Large intestine (tissue), 3 donors: ENCODE results near the gene UTS2B. TPM values are rescaled to one million over a fixed set of nuclear protein-coding genes. Genes with fewer than 3 reads are reported as not detected.

Experiments used
- DNase-seq, 2 donors: peaks; one replicate each; pipeline versions ENCODE4 v3.0.0 to v3.0.0-alpha.2; 2013
- H3K27ac ChIP-seq: one replicate; pipeline ENCODE4 v1.5.1; 2013; ENCODE audit warnings: low read length
- H3K27me3 ChIP-seq: 2 replicates; pipeline ENCODE4 v1.6.1; 2013; ENCODE audit warnings: low read length; ENCODE audit not compliant: control insufficient read depth, insufficient read depth
- H3K36me3 ChIP-seq: 2 replicates; pipeline ENCODE4 v1.6.1; 2013; ENCODE audit warnings: low read length; ENCODE audit not compliant: control insufficient read depth, insufficient read depth
- H3K4me1 ChIP-seq: one replicate; pipeline ENCODE4 v1.6.1; 2013; ENCODE audit warnings: low read length; ENCODE audit not compliant: control insufficient read depth, insufficient read depth
- H3K4me3 ChIP-seq: one replicate; pipeline ENCODE4 v1.5.1; 2013; ENCODE audit warnings: low read length
- H3K9me3 ChIP-seq: one replicate; pipeline ENCODE4 v1.6.1; 2013; ENCODE audit warnings: mild to moderate bottlenecking, low read depth, low read length, moderate library complexity; ENCODE audit not compliant: control insufficient read depth
- WGBS: methylation state at CpG from one replicate; pipeline ENCODE4 v1.1.5; 2013; ENCODE audit warnings: low lambda C conversion rate; ENCODE audit not compliant: insufficient coverage; 5-methylcytosine and 5-hydroxymethylcytosine counted together
- polyA plus RNA-seq: library from polyadenylated mRNA; unstranded; fragments of 120-200 nt; gene quantifications from one replicate; pipeline ENCODE4 v1.2.1, GENCODE V29; 2013

Gene UTS2B
- polyA plus RNA-seq, 1 donor = 0.24 TPM

DNA sequence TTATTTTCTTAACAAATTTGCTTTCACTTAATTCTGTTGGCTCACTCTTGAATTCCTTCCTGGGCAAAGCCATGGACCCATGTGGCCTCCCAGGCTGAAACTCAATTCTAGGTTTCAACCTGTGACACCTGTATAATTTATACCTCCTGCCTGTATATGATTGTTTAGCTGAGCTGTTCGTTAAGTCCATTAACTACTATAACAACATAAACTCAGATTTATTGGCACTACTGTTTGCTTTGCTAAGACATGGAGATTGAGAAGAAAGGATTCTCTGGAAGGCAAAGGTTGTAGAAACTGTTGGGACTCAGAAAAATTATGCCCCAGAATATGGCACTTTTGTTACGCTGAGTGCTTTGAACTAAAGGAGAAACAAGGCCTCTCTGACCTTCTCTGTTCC, 27.9 kb downstream of the UTS2B start:
- WGBS = no CpG with 5 or more reads among the region's 2 CpGs
- Histone ChIP-seq H3K36me3 (no peaks in the 10 kb centered on the region), H3K27ac (no peak overlapping the region), H3K27me3 (no peaks in the 10 kb centered on the region), H3K9me3 (no peaks in the 10 kb centered on the region), H3K4me1 (peaks cover 5% of the 10 kb centered on the region), H3K4me3 (no peak overlapping the region)
- peak in 1 of 2 donors; percentile 41 for DNase-seq

DNA sequence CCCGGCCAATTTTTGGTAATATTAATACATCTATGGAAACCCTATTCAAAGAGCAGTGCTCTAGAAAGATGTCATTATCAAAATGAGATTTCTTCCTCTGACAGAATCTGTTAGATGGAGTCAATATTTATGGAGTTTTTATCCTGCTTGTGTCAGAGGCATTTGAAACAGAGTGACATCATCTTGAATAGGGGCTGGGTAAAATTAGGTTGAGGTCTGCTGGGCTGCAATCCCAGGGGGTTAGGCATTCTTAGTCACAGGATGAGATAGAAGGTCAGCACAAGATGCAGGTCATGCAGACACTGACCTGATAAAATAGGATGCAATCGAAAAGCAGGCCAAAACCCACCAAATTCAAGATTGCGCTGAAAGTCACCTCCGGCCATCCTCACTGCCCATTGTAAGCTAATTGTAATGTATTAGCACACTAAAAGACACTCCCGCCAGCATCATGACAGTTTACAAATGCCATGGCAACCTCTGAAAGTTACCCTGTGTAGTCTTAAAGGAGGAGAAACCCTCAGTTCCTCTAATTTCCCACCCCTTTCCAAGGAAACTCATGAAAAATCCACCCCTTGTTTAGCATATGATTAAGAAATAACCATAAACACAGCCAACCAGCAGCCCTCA, 28.4 kb downstream of the UTS2B start:
- H3K9me3 ChIP-seq = no peaks in the 10 kb centered on the region
- H3K27ac ChIP-seq = no peak overlapping the region
- H3K4me3 ChIP-seq = no peak overlapping the region
- 100% methylated on average over 1 of the region's 5 CpGs for WGBS
- DNase-seq = no peak
- peaks cover 5% of the 10 kb centered on the region for H3K4me1 ChIP-seq
- H3K36me3 ChIP-seq = no peaks in the 10 kb centered on the region
- H3K27me3 ChIP-seq = no peaks in the 10 kb centered on the region

DNA sequence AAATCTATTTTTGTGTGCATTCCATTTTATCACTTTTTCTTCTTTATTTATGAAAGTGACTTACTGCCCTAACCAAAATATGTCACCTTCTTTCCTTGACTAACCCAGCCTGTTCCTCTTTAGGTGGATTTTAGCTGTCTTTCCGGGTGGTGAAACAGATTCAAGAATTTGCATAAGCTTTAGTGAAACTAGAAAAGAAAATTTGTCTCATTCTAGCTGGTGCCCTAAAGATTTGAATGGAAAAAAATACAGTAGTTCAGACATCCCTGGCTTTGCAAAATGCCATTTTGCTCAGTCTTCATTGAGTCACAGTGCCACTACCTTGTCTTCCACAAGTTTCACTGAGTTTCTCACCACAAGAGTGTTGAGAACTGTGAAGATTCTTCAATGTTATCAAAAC, 29.3 kb downstream of the UTS2B start:
- H3K27ac ChIP-seq = no peak overlapping the region
- peaks cover 5% of the 10 kb centered on the region for H3K4me1 ChIP-seq
- no peaks in the 10 kb centered on the region for H3K9me3 ChIP-seq
- no peak overlapping the region for H3K4me3 ChIP-seq
- no peaks in the 10 kb centered on the region for H3K36me3 ChIP-seq
- DNase-seq = no peak
- no peaks in the 10 kb centered on the region for H3K27me3 ChIP-seq
- WGBS = no CpG with 5 or more reads among the region's 1 CpG

DNA sequence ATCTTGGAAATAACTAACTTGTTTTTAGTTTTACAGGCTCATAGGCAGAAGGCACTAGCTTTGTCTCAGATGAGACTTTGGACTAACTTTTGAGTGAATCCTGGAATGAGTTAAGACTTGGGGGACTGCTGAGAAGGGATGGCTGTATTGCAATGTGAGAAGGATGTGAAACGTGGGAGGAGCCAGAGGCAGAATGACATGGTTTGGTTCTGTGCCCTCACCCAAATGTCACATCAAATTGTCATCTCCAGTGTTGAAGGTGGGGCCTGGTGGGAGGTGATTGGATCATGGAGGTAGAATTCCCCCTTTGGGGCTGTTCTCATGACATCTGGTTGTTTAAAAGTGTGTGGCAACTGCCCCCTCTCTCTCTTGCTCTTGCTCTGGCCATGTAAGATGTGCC, 29.9 kb downstream of the UTS2B start:
- WGBS = no CpG with 5 or more reads among the region's 1 CpG
- no peaks in the 10 kb centered on the region for H3K9me3 ChIP-seq

DNA sequence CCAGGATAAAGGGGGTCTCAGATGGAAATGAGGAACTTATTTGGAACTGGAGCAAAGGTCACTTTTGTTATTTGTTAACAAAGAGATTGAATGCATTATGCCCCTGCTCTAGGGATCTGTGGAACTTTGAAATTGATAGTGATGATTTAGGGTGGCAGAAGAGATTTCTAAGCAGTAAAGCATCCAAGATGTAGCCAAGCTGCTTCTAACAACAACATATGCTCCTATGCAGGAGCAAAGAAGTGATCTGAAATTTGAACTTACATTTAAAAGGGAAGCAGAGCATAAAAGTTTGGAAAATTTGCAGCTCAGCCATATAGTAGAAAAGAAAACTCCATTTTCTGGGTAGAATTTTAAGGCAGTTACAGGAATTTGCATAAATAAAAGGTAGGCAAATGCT, 31.5 kb downstream of the UTS2B start:
- no peak overlapping the region for H3K27ac ChIP-seq

More for the DNA sequence above, 29.9 kb downstream of the UTS2B start:
- H3K27me3 ChIP-seq = no peaks in the 10 kb centered on the region
- H3K36me3 ChIP-seq = no peaks in the 10 kb centered on the region
- H3K27ac ChIP-seq = no peak overlapping the region
- no peak overlapping the region for H3K4me3 ChIP-seq
- peaks cover 5% of the 10 kb centered on the region for H3K4me1 ChIP-seq
- DNase-seq = no peak

DNA sequence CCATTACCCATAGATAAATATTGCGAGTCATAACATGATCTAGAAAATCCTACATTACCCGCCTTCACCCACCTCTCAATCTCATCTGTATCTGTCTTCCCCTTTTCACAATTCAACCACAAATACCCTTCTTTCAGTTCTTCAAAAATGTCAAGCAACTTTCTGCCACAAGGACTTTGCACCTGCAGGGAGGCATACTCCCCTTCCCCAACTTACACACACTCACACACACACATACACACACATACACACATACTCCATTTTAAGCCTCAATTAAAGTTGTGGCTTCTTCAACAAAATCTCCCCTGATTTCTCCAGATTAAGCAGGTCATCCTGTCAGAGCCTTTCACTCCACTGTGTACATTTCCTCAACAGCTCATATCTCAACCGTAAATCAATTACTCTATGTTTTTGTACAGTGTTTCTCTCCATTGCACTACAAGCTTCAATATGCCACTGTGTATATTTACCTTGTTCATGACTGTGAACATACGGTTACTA, 34.2 kb downstream of the UTS2B start:
- peak in 1 of 2 donors; percentile 12 for DNase-seq
- no peak overlapping the region for H3K4me3 ChIP-seq
- H3K27ac ChIP-seq = no peak overlapping the region
- H3K9me3 ChIP-seq = no peaks in the 10 kb centered on the region
- whole genome bisulfite sequencing = 94% methylated on average over 2 of the region's 4 CpGs
- H3K27me3 ChIP-seq = no peaks in the 10 kb centered on the region
- H3K4me1 ChIP-seq = no peaks in the 10 kb centered on the region
- H3K36me3 ChIP-seq = no peaks in the 10 kb centered on the region

More for the DNA sequence above, 31.5 kb downstream of the UTS2B start:
- no peaks in the 10 kb centered on the region for H3K36me3 ChIP-seq
- H3K27me3 ChIP-seq = no peaks in the 10 kb centered on the region
- H3K9me3 ChIP-seq = no peaks in the 10 kb centered on the region
- DNase-seq = no peak
- no peak overlapping the region for H3K4me3 ChIP-seq
- peaks cover 5% of the 10 kb centered on the region for H3K4me1 ChIP-seq

DNA sequence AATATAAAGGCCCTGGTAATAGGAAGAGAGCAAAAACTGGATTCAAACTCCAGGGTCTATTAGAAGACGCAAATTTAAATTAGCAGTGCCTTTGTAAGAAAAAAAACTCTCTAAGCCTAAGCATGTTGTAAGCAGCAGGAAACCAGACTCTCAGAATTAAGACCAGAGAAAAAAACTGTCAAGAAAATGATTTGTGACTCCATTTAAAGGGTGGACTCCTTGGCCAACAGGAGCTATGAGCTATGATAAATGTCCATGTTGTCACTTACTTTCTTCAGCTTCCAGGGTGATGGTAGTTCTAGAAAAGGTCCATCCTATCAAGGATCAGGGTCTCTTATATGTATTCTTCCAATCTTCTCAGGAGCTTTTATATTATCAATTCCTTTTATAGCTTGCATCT, 36.0 kb downstream of the UTS2B start:
- Histone ChIP-seq H3K27ac (no peak overlapping the region), H3K27me3 (no peaks in the 10 kb centered on the region), H3K9me3 (no peaks in the 10 kb centered on the region), H3K4me3 (no peak overlapping the region), H3K36me3 (no peaks in the 10 kb centered on the region), H3K4me1 (no peaks in the 10 kb centered on the region)
- DNase-seq = no peak
- no CpG with 5 or more reads among the region's 1 CpG for WGBS

DNA sequence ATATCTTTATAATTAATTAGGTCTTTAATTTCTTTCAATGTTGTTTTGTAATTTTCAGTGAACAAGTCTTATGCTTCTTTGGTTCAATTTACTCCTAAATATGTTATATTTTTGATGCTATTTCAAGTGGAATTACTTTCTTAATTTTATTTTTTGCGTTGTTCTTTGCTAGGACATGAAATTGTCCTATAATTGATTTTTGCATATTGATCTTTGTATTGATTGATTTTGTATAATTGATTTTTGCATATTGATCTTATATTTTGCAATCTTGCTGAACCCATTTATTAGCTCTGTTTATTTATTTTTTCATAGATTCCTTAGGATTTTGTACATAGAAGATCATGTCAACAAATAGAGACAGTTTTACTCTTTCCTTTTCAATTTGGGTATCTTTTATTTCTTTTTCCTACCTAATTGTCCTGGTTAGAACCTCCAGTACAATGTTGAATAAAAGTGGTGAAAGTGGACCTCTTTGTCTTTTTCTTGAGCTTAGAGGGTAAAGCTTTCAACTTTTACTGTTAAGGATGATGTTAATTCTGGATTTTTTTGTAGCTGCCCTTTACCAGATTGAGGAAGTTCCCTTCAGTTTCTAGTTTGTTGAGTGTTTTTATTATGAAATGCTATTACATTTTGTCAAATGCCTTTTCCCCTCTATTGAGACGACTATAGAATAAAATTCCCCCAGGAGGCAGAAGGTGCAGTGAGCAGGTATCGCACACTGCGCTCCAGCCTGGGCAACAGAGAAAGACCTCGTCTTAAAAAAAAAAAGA, 37.9 kb downstream of the UTS2B start:
- H3K4me3 ChIP-seq = no peak overlapping the region
- 56% methylated on average over 1 of the region's 5 CpGs for WGBS
- no peak for DNase-seq

DNA sequence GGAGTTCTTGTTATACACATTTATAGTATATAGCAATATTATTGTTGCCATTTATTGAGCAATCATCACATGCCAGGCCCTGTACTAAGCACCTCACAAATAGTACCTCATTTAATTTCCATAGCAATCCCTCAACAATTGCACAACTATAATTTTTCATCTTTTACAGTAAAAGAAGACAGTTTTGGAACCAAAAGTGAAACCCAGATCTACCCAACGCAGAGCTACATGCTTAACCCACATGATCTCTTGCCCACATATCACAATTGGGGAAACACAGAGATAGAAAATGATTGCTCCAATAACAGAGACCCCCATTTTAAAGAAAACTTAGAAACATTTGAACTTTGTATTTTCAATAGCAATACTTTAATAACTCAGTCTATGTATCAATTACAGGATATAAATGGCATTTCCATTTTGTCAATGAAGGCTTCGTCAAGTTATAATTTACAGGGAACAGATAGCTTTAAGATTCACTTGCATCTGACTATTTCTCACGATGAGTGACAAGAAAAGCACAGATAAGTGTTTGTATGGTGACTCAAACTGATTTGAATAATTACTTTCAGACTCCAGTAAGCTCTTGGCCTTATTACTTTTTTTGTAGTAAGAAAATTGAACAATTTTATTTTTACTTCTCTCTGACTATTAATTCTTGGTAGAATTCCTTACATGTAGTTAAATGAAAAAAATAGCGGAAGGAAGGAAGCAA, 39.9 kb downstream of the UTS2B start:
- Histone ChIP-seq H3K4me3 (no peak overlapping the region), H3K9me3 (no peaks in the 10 kb centered on the region), H3K27ac (no peak overlapping the region), H3K36me3 (no peaks in the 10 kb centered on the region), H3K4me1 (no peaks in the 10 kb centered on the region), H3K27me3 (no peaks in the 10 kb centered on the region)
- WGBS = 94% methylated on average over 3 of the region's 4 CpGs
- no peak for DNase-seq

More for the DNA sequence above, 37.9 kb downstream of the UTS2B start:
- Histone ChIP-seq H3K9me3 (no peaks in the 10 kb centered on the region), H3K27ac (no peak overlapping the region), H3K27me3 (no peaks in the 10 kb centered on the region), H3K4me1 (no peaks in the 10 kb centered on the region), H3K36me3 (no peaks in the 10 kb centered on the region)

DNA sequence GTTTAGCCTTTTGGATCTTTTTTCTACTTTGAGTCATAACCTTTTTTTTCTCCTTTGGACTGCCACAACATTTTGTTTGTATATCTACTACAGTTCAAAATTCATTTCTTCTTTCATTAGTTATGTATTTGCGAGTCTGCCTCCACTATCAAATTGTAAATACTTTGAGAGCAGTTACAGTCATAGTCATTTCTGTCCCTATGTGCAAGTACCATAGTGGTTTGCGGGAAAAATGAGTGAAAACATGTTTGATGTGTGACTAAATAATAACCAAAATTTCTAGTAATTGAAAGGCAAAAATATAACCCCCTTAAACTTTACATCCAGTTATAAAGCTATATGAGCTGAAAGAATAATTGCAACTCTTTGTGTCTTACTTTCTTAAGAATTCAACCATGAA, 46.9 kb downstream of the UTS2B start:
- DNase-seq = no peak
- Histone ChIP-seq H3K9me3 (no peaks in the 10 kb centered on the region), H3K4me3 (no peak overlapping the region), H3K4me1 (no peaks in the 10 kb centered on the region), H3K27ac (no peak overlapping the region), H3K36me3 (no peaks in the 10 kb centered on the region), H3K27me3 (no peaks in the 10 kb centered on the region)
- 100% methylated on average over 1 of the region's 2 CpGs for WGBS
